MM.1S (cell line): ENCODE measurements around the gene DNAJB4.
A peak's percentile ranks its signal among the peaks of the same experiment; 100 is the strongest.

Source experiments
- DNase-seq: peaks from one replicate; pipeline ENCODE4 v3.0.0-alpha.2; 2015
- H2AFZ ChIP-seq: fragments of 300-600 bp; sonication (generic); 2 replicates; pipeline ENCODE4 v1.6.0; 2016; ENCODE audit warnings: antibody characterized with exemption, low read length
- H3F3A ChIP-seq: fragments of 300-600 bp; sonication (generic); 2 replicates; pipeline ENCODE4 v1.6.1; 2016; ENCODE audit warnings: mild to moderate bottlenecking, antibody characterized with exemption, low read length, moderate library complexity, mixed read lengths; ENCODE audit not compliant: insufficient read depth
- H3K27ac ChIP-seq: fragments of 300-600 bp; sonication (generic); 2 replicates; pipeline ENCODE4 v1.5.1; 2016; ENCODE audit warnings: mild to moderate bottlenecking, low read length
- H3K27me3 ChIP-seq: fragments of 300-600 bp; sonication (generic); replicated peaks from 2 replicates; pipeline ENCODE4 v1.6.0; 2016; ENCODE audit warnings: low read length; ENCODE audit not compliant: insufficient read depth
- H3K36me3 ChIP-seq: fragments of 300-600 bp; sonication (generic); replicated peaks from 2 replicates; pipeline ENCODE4 v1.6.1; 2016; ENCODE audit warnings: mild to moderate bottlenecking, low read length, mixed read lengths; ENCODE audit not compliant: insufficient read depth
- H3K4me1 ChIP-seq: fragments of 300-600 bp; sonication (generic); 2 replicates; pipeline ENCODE4 v1.6.1; 2016; ENCODE audit warnings: low read length, mixed read lengths
- H3K4me2 ChIP-seq: fragments of 300-600 bp; sonication (generic); 2 replicates; pipeline ENCODE4 v1.6.0; 2016; ENCODE audit warnings: low read depth, low read length
- H3K4me3 ChIP-seq: fragments of 300-600 bp; sonication (generic); 2 replicates; pipeline ENCODE4 v1.5.1; 2016; ENCODE audit warnings: low read length, mixed read lengths
- H3K79me2 ChIP-seq: fragments of 300-600 bp; sonication (generic); 2 replicates; pipeline ENCODE4 v1.6.1; 2016; ENCODE audit warnings: mixed run types, low read length, mixed read lengths
- H3K9ac ChIP-seq: fragments of 300-600 bp; sonication (generic); 2 replicates; pipeline ENCODE4 v1.6.1; 2016; ENCODE audit warnings: low read length, mixed read lengths
- H3K9me2 ChIP-seq: fragments of 300-600 bp; sonication (generic); replicated peaks from 2 replicates; pipeline ENCODE4 v1.6.1; 2016; ENCODE audit warnings: mild to moderate bottlenecking, low read length, mixed read lengths; ENCODE audit not compliant: insufficient read depth
- H3K9me3 ChIP-seq: fragments of 300-600 bp; sonication (generic); replicated peaks from 2 replicates; pipeline ENCODE4 v1.6.1; 2016; ENCODE audit warnings: mild to moderate bottlenecking, low read length, mixed read lengths; ENCODE audit not compliant: insufficient read depth
- H4K20me1 ChIP-seq: fragments of 300-600 bp; sonication (generic); 2 replicates; pipeline ENCODE4 v1.6.1; 2016; ENCODE audit warnings: mild to moderate bottlenecking, low read length, moderate library complexity, mixed read lengths; ENCODE audit not compliant: insufficient read depth
- CTCF ChIP-seq: fragments of 300-600 bp; sonication (generic); IDR thresholded peaks from 2 replicates; pipeline ENCODE4 v1.5.1; 2016; ENCODE audit warnings: antibody characterized with exemption, low read length, mixed read lengths
- EZH2 ChIP-seq: fragments of 300-600 bp; sonication (generic); optimal IDR thresholded peaks from 2 replicates; pipeline ENCODE3; 2017; ENCODE audit warnings: low read depth, mild to moderate bottlenecking, antibody characterized with exemption, low read length, mixed read lengths
- EZH2phosphoT487 ChIP-seq: fragments of 300-600 bp; sonication (generic); IDR thresholded peaks from 2 replicates; pipeline ENCODE4 v1.6.1; 2018; ENCODE audit warnings: antibody characterized with exemption, low read length

Gene DNAJB4

GRCh38 chr1:78053498-78053897 is 48.8 kb downstream of the DNAJB4 start:
- Histone ChIP-seq H3K9me3 (no peaks in the 10 kb centered on the region), H3K4me3 (no peak overlapping the region), H3K4me2 (no peak overlapping the region), H3K9ac (no peak overlapping the region), H3K4me1 (peaks cover 8% of the 10 kb centered on the region; the same call in 1 of the 2 replicates), H2AFZ (no peak overlapping the region), H3F3A (no peaks in the 10 kb centered on the region), H3K27ac (no peak overlapping the region), H3K36me3 (no peaks in the 10 kb centered on the region), H3K27me3 (no peaks in the 10 kb centered on the region), H4K20me1 (no peaks in the 10 kb centered on the region), H3K79me2 (no peaks in the 10 kb centered on the region), H3K9me2 (no peaks in the 10 kb centered on the region)
- TF ChIP-seq EZH2phosphoT487 (no peak), EZH2 (no peak), CTCF (no peak)
- DNase-seq: no peak

- H3K9ac ChIP-seq: no peak overlapping the region
- H3K4me1 ChIP-seq: peaks cover 8% of the 10 kb centered on the region; the same call in 1 of the 2 replicates
Measured at GRCh38 chr1:78054559-78054958, 49.8 kb downstream of the DNAJB4 start.

GRCh38 chr1:78054972-78055371 is 50.2 kb downstream of the DNAJB4 start:
- no peaks in the 10 kb centered on the region for H3K9me3 ChIP-seq
- H3K79me2 ChIP-seq: no peaks in the 10 kb centered on the region
- TF ChIP-seq EZH2phosphoT487 (no peak), EZH2 (no peak), CTCF (no peak)
- DNase-seq: no peak
- H2AFZ ChIP-seq: 0 out of 2 replicates have a peak overlapping the region, but pooled peaks have one; percentile 33
- H3K4me3 ChIP-seq: no peak overlapping the region
- H3K27ac ChIP-seq: no peak overlapping the region
- no peaks in the 10 kb centered on the region for H4K20me1 ChIP-seq
- no peaks in the 10 kb centered on the region for H3K27me3 ChIP-seq
- no peak overlapping the region for H3K9ac ChIP-seq
- H3F3A ChIP-seq: no peaks in the 10 kb centered on the region
- H3K36me3 ChIP-seq: no peaks in the 10 kb centered on the region
- peaks cover 8% of the 10 kb centered on the region; the same call in 1 of the 2 replicates for H3K4me1 ChIP-seq
- no peak overlapping the region for H3K4me2 ChIP-seq
- no peaks in the 10 kb centered on the region for H3K9me2 ChIP-seq

More at GRCh38 chr1:78054559-78054958, 49.8 kb downstream of the DNAJB4 start:
- no peaks in the 10 kb centered on the region for H3K27me3 ChIP-seq
- no peaks in the 10 kb centered on the region for H3K9me3 ChIP-seq
- H2AFZ ChIP-seq: 0 out of 2 replicates have a peak overlapping the region, but pooled peaks have one; percentile 33
- H4K20me1 ChIP-seq: no peaks in the 10 kb centered on the region
- no peak for TF ChIP-seq EZH2
- no peak for TF ChIP-seq CTCF
- no peak for TF ChIP-seq EZH2phosphoT487
- no peak for DNase-seq
- no peaks in the 10 kb centered on the region for H3K9me2 ChIP-seq
- H3K79me2 ChIP-seq: no peaks in the 10 kb centered on the region
- H3K36me3 ChIP-seq: no peaks in the 10 kb centered on the region
- no peak overlapping the region for H3K4me2 ChIP-seq
- no peak overlapping the region for H3K4me3 ChIP-seq
- H3F3A ChIP-seq: no peaks in the 10 kb centered on the region
- no peak overlapping the region for H3K27ac ChIP-seq
